GM12873 (cell line): ENCODE data around the gene NOX5.

Experiments
- TF ChIP-seq, protein P1 (sequence below): IDR thresholded peaks from 2 replicates; pipeline ENCODE4 v1.5.1; 2012; ENCODE audit warnings: low read depth, mild to moderate bottlenecking, moderate library complexity, low read length, control low read depth; ENCODE audit not compliant: insufficient read depth; ENCODE audit errors: missing control alignments

Gene NOX5

GRCh38 chr15:68987120-68987519 lies 27.4 kb upstream of the NOX5 start:
- TF ChIP-seq, protein P1, sequence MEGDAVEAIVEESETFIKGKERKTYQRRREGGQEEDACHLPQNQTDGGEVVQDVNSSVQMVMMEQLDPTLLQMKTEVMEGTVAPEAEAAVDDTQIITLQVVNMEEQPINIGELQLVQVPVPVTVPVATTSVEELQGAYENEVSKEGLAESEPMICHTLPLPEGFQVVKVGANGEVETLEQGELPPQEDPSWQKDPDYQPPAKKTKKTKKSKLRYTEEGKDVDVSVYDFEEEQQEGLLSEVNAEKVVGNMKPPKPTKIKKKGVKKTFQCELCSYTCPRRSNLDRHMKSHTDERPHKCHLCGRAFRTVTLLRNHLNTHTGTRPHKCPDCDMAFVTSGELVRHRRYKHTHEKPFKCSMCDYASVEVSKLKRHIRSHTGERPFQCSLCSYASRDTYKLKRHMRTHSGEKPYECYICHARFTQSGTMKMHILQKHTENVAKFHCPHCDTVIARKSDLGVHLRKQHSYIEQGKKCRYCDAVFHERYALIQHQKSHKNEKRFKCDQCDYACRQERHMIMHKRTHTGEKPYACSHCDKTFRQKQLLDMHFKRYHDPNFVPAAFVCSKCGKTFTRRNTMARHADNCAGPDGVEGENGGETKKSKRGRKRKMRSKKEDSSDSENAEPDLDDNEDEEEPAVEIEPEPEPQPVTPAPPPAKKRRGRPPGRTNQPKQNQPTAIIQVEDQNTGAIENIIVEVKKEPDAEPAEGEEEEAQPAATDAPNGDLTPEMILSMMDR: no peak

DNA sequence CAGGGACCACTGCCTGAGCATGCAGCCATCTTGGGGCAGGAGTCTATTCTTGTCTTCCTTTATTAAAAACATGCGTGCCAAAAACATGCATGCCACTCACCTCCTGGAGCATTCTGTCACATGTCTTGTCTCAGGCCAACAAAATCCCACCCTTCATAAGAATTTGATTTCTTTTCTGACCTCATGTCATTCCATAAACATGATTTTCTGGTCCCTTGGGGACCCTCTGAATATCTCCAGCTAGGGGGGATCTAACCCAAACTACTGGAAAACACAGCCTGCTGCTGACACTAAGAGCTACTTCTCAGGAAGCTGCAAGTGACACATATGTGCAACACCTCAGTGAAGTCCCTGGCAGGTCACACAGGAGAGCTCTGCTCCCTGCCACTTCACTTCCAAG lies 26.8 kb upstream of the NOX5 start:
- TF ChIP-seq, protein P1: no peak

DNA sequence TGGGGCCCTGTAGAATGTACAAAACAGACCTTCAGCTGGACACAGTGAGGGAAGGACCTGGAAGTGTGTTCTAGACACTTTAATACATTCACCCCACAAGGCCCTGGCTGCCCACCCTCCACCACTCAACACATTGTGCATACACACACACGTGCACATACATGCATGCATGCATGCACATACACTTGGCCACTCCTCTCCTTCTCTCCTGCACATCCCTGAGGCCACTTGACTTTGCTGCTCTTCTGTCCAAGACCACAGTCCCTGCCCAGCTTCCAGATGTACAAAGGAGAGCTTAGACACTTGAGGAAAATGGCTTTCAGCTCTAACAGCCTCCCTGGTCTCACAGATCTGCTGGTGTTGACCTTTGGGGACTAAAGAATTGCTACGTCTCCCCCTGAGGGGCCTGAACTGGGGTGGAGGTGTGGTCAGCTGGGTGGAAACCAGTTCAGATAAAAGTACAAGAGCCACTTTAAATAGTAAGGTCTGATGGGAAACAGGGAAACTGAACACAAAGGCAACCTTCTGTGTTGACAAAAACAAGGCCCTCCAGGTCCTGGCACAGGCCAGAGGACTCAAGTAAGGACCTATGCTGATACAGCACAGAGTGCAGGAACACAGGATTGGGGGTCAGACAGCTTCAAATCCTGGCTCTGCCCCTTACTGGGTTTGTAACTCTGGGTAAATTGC lies 24.8 kb upstream of the NOX5 start:
- TF ChIP-seq, protein P1: no peak

- TF ChIP-seq, protein P1: no peak
Measured at GRCh38 chr15:68990231-68990991, 24.1 kb upstream of the NOX5 start.

DNA sequence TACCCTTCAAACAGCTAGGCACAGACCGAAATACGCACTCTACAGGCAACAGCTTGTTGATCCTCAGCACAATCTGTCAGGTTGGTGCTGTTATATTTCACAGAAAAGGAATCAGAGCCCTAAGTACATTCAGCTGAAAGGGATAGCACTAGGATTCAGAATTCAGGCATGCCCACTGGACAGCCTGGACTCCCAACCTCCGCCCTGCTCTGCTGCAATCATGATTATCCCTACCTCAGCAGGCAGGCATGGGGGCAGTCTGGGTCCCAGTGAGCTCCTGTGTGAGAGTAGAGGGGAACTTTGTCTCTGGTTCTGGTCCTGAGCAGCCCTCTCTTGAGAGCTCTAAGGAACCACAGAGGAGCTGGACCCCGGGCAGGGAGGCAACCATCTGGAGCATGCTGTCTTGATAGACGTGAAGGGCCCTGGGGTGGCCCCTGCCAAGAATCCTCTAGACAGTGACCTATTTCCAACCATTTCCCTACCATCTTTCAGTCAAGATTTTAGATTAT lies 23.4 kb upstream of the NOX5 start:
- TF ChIP-seq, protein P1: no peak

- TF ChIP-seq, protein P1: no peak
Measured at GRCh38 chr15:68991723-68992122, 22.8 kb upstream of the NOX5 start.

GRCh38 chr15:68992696-68993095 lies 21.8 kb upstream of the NOX5 start:
- TF ChIP-seq, protein P1: no peak
